Neural progenitor cell (in vitro differentiated cells): ENCODE data around the gene GANC. TPM values are rescaled to one million over a fixed set of nuclear protein-coding genes. Genes with fewer than 3 reads are reported as not detected.
"Not testable (repeated sequence)": the region's sequence is repeated elsewhere in the genome, so short reads cannot be mapped to it uniquely, and the experiment has no call there.

Source experiments
- DNase-seq: peaks from one replicate; pipeline ENCODE4 v3.0.0-alpha.2; 2016; ENCODE audit warnings: low spot score
- H2AFZ ChIP-seq: fragments of 200-600 bp; sonication (generic); replicated peaks from 2 replicates; pipeline ENCODE4 v1.6.1; 2016; ENCODE audit warnings: antibody characterized with exemption
- H3F3A ChIP-seq: fragments of 200-600 bp; sonication (generic); 2 replicates; pipeline ENCODE4 v1.6.1; 2016; ENCODE audit warnings: antibody characterized with exemption, low read depth
- H3K27ac ChIP-seq: fragments of 200-600 bp; sonication (generic); 2 replicates; pipeline ENCODE4 v1.5.1; 2016; ENCODE audit warnings: mild to moderate bottlenecking
- H3K27me3 ChIP-seq: fragments of 200-600 bp; sonication (generic); 2 replicates; pipeline ENCODE4 v1.6.1; 2016; ENCODE audit warnings: mild to moderate bottlenecking, moderate library complexity
- H3K36me3 ChIP-seq: fragments of 200-600 bp; sonication (generic); 2 replicates; pipeline ENCODE4 v1.5.1; 2016
- H3K4me1 ChIP-seq: fragments of 200-600 bp; sonication (generic); 2 replicates; pipeline ENCODE4 v1.6.1; 2016; ENCODE audit warnings: mixed run types
- H3K4me2 ChIP-seq: fragments of 200-600 bp; sonication (generic); 2 replicates; pipeline ENCODE4 v1.6.1; 2016
- H3K4me3 ChIP-seq: fragments of 200-600 bp; sonication (generic); 2 replicates; pipeline ENCODE4 v1.5.1; 2016
- H3K79me2 ChIP-seq: fragments of 200-600 bp; sonication (generic); 2 replicates; pipeline ENCODE4 v1.6.1; 2016; ENCODE audit warnings: low read depth
- H3K9ac ChIP-seq: fragments of 200-600 bp; sonication (generic); 2 replicates; pipeline ENCODE4 v1.6.1; 2016
- H3K9me3 ChIP-seq: fragments of 200-600 bp; sonication (generic); 2 replicates; pipeline ENCODE4 v1.5.1; 2016; ENCODE audit warnings: low read depth
- H4K20me1 ChIP-seq: fragments of 200-600 bp; sonication (generic); 2 replicates; pipeline ENCODE4 v1.6.1; 2016; ENCODE audit warnings: low read depth
- H3K27ac Mint-ChIP-seq: 3 replicates; pipeline ENCODE4 v1.8.0; 2021; ENCODE audit warnings: mixed read lengths
- H3K27me3 Mint-ChIP-seq: 2 replicates; pipeline ENCODE4 v1.8.0; 2022; ENCODE audit warnings: low read depth, mild to moderate bottlenecking, inconsistent platforms, moderate library complexity, mixed read lengths; ENCODE audit not compliant: insufficient read depth
- H3K36me3 Mint-ChIP-seq: 3 replicates; pipeline ENCODE4 v1.8.0; 2021; ENCODE audit warnings: mixed read lengths
- H3K4me1 Mint-ChIP-seq: 3 replicates; pipeline ENCODE4 v1.8.0; 2021; ENCODE audit warnings: mixed read lengths
- H3K4me3 Mint-ChIP-seq: 3 replicates; pipeline ENCODE4 v1.8.0; 2021; ENCODE audit warnings: mild to moderate bottlenecking, moderate library complexity, mixed read lengths
- H3K9me3 Mint-ChIP-seq: 3 replicates; pipeline ENCODE4 v1.8.0; 2020; ENCODE audit warnings: mixed read lengths
- CTCF ChIP-seq: fragments of 200-600 bp; sonication (generic); IDR thresholded peaks from 2 replicates; pipeline ENCODE4 v1.5.1; 2017; ENCODE audit warnings: antibody characterized with exemption, mild to moderate bottlenecking
- EZH2 ChIP-seq: fragments of 200-600 bp; sonication (generic); IDR thresholded peaks from 2 replicates; pipeline ENCODE4 v1.6.1; 2017; ENCODE audit warnings: antibody characterized with exemption, mild to moderate bottlenecking, moderate library complexity
- EZH2phosphoT487 ChIP-seq: fragments of 200-600 bp; sonication (generic); IDR thresholded peaks from 2 replicates; pipeline ENCODE4 v1.6.1; 2017; ENCODE audit warnings: antibody characterized with exemption
- total RNA-seq: library from RNA; depleted of rRNA; stranded (reverse); fragments of >200 nt; gene quantifications from 2 replicates; pipeline ENCODE4 v1.2.3, GENCODE V29; 2015; ENCODE audit warnings: low replicate concordance

The GANC gene
- total RNA-seq, 1 donor from 2014 or later, result 22.7 TPM

- Mint-ChIP-seq H3K4me3 (no peak overlapping the region), H3K9me3 (no peaks in the 10 kb centered on the region), H3K36me3 (no peaks in the 10 kb centered on the region), H3K27me3 (no peaks in the 10 kb centered on the region), H3K4me1 (no peaks in the 10 kb centered on the region), H3K27ac (no peak overlapping the region)
- H3K4me3 ChIP-seq, result no peak overlapping the region
- H3K4me2 ChIP-seq, result no peak overlapping the region
- no peaks in the 10 kb centered on the region for H3K9me3 ChIP-seq
- TF ChIP-seq CTCF, result no peak
- TF ChIP-seq EZH2, result no peak
- H3K79me2 ChIP-seq, result no peaks in the 10 kb centered on the region
- no peak overlapping the region for H3K9ac ChIP-seq
- no peaks in the 10 kb centered on the region for H3F3A ChIP-seq
- H3K27me3 ChIP-seq, result no peaks in the 10 kb centered on the region
- H2AFZ ChIP-seq, result no peak overlapping the region
- DNase-seq, result no peak
- no peak overlapping the region for H3K27ac ChIP-seq
- H3K36me3 ChIP-seq, result no peaks in the 10 kb centered on the region
- H3K4me1 ChIP-seq, result no peaks in the 10 kb centered on the region
- H4K20me1 ChIP-seq, result no peaks in the 10 kb centered on the region
These were observed 41.8 kb downstream of the GANC start for GRCh38 chr15:42314818-42315217.

GRCh38 chr15:42315521-42315920 is 42.5 kb downstream of the GANC start:
- H3K9ac ChIP-seq, result no peak overlapping the region
- no peak overlapping the region for H2AFZ ChIP-seq
- no peak for TF ChIP-seq CTCF
- no peaks in the 10 kb centered on the region for H3K9me3 Mint-ChIP-seq
- H3K27me3 Mint-ChIP-seq, result no peaks in the 10 kb centered on the region
- H3K27ac ChIP-seq, result no peak overlapping the region
- H3F3A ChIP-seq, result no peaks in the 10 kb centered on the region
- H3K4me1 Mint-ChIP-seq, result no peaks in the 10 kb centered on the region
- H3K4me3 Mint-ChIP-seq, result no peak overlapping the region
- no peak overlapping the region for H3K4me3 ChIP-seq
- no peaks in the 10 kb centered on the region for H3K9me3 ChIP-seq
- H3K4me2 ChIP-seq, result no peak overlapping the region
- no peaks in the 10 kb centered on the region for H3K79me2 ChIP-seq
- DNase-seq, result no peak
- H3K36me3 ChIP-seq, result no peaks in the 10 kb centered on the region
- H3K36me3 Mint-ChIP-seq, result no peaks in the 10 kb centered on the region
- H3K4me1 ChIP-seq, result no peaks in the 10 kb centered on the region
- H3K27ac Mint-ChIP-seq, result no peak overlapping the region
- no peaks in the 10 kb centered on the region for H4K20me1 ChIP-seq
- no peaks in the 10 kb centered on the region for H3K27me3 ChIP-seq

- H3K4me3 ChIP-seq, H3K9ac ChIP-seq, H3K27me3 Mint-ChIP-seq, DNase-seq, H2AFZ ChIP-seq, H3F3A ChIP-seq, H3K27ac Mint-ChIP-seq, H3K9me3 Mint-ChIP-seq, H3K27me3 ChIP-seq, H3K36me3 ChIP-seq, H3K9me3 ChIP-seq, H4K20me1 ChIP-seq, H3K36me3 Mint-ChIP-seq, H3K4me3 Mint-ChIP-seq, H3K4me1 Mint-ChIP-seq, H3K79me2 ChIP-seq, H3K4me1 ChIP-seq, H3K27ac ChIP-seq, H3K4me2 ChIP-seq: not testable (repeated sequence)
These were observed 43.3 kb downstream of the GANC start for GRCh38 chr15:42316282-42316805.

- no peaks in the 10 kb centered on the region for H3F3A ChIP-seq
- DNase-seq, result no peak
- H3K79me2 ChIP-seq, result no peaks in the 10 kb centered on the region
- TF ChIP-seq CTCF (no peak), EZH2phosphoT487 (no peak), EZH2 (no peak)
- H4K20me1 ChIP-seq, result no peaks in the 10 kb centered on the region
- no peak overlapping the region for H3K27ac ChIP-seq
- Mint-ChIP-seq H3K36me3 (no peaks in the 10 kb centered on the region), H3K4me3 (no peak overlapping the region), H3K27ac (no peak overlapping the region), H3K9me3 (no peaks in the 10 kb centered on the region), H3K4me1 (peaks cover 2% of the 10 kb centered on the region), H3K27me3 (no peaks in the 10 kb centered on the region)
- H3K4me3 ChIP-seq, result no peak overlapping the region
- H3K4me1 ChIP-seq, result no peaks in the 10 kb centered on the region
- H2AFZ ChIP-seq, result no peak overlapping the region
- no peaks in the 10 kb centered on the region for H3K36me3 ChIP-seq
- H3K27me3 ChIP-seq, result no peaks in the 10 kb centered on the region
- no peak overlapping the region for H3K9ac ChIP-seq
- H3K9me3 ChIP-seq, result no peaks in the 10 kb centered on the region
- no peak overlapping the region for H3K4me2 ChIP-seq
These were observed 46.2 kb downstream of the GANC start for GRCh38 chr15:42319206-42319605.
